GM13976 (cell line): ENCODE measurements around the gene TCFL5.

Source experiments
- DNase-seq: peaks from one replicate; pipeline ENCODE4 v3.0.0; 2012; ENCODE audit warnings: low spot score
- in situ Hi-C: fragments of 300-500 bp; cut with MboI; formaldehyde crosslinking; loops from one replicate; pipeline ENCODE4 v1.12.0; 2022; ENCODE audit warnings: low sequenced_read_pairs, mixed read lengths, inconsistent platforms; ENCODE audit not compliant: unreplicated experiment
- TF ChIP-seq, protein P1 (sequence below): IDR thresholded peaks from 2 replicates; pipeline ENCODE4 v1.5.1; 2012; ENCODE audit warnings: borderline replicate concordance, mild to moderate bottlenecking; ENCODE audit not compliant: insufficient read depth; ENCODE audit errors: extremely low read depth, missing control alignments, control extremely low read depth

Gene TCFL5

DNA sequence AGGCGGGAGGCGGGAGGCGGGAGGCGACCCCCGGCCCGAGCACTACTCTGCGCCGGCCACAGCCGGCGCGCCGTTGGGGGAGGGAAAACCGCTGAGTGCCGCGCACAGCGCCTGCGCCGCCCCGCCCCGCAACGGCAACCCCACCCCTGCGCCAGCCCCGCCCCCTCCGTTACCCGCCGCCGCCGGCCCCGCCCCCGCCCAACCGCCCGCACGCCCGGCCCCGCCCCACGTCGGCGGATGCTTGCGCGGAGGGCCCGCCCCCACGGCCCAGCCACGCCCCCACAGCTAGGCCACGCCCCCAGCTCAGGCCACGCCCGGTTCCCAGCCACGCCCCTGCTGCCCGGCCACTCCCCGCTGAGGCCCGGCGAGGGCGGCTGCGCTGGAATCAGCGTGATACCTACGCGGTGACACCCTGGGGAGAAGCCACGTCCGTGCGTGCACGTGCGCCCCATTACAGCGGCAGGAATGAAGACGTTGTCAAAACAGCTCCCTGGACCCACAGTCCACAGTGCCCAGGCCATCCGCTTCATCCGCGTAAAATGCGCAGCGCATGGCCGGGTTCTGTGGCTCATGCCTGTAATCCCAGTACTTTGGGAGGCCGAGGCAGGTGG lies at the start of gene TCFL5:
Gene TCFL5 (minus strand): TSS at position 97 of the 611 bp plus-strand sequence. CDS start 152 bp downstream, outside the sequence.
- peak; percentile 99 for DNase-seq
- TF ChIP-seq, protein P1, sequence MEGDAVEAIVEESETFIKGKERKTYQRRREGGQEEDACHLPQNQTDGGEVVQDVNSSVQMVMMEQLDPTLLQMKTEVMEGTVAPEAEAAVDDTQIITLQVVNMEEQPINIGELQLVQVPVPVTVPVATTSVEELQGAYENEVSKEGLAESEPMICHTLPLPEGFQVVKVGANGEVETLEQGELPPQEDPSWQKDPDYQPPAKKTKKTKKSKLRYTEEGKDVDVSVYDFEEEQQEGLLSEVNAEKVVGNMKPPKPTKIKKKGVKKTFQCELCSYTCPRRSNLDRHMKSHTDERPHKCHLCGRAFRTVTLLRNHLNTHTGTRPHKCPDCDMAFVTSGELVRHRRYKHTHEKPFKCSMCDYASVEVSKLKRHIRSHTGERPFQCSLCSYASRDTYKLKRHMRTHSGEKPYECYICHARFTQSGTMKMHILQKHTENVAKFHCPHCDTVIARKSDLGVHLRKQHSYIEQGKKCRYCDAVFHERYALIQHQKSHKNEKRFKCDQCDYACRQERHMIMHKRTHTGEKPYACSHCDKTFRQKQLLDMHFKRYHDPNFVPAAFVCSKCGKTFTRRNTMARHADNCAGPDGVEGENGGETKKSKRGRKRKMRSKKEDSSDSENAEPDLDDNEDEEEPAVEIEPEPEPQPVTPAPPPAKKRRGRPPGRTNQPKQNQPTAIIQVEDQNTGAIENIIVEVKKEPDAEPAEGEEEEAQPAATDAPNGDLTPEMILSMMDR: no peak
- in situ Hi-C loops: no loop called here

DNA sequence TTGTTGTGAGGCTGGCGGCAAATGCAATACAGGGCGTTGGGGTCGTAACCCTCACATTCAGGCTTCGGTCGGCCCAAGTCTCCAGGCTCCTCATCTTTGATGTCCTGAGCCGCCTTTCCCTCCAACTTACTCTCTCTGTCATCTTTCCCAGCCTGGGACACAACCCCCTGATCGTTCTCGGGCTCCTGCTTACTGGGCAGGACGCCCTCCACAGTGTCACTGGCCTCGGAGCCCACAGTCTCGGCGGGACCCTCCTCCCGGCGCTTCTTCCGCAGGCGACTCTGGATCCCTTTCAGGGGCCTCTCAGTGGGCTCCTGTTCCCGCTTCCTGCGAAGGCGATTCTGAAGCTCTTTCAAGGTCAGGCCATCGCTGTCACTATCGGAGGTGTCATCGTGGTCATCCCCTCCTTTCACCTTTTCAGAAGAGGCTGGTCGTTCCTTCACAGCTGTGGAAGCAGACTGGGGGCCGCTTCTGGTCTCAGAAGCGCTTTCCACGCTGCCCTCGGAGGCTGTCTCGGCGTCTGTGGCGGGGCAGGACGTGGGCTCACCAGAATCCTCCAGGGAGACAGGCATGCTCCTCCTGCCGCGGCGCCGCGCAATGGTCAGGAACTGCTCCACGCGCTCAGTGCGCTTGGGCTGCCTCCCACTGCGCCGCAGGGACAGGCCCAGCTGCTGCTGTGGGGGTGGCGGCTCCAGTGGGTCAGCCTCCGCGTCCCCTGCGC lies 49.3 kb upstream of the TCFL5 start:
- TF ChIP-seq, protein P1: no peak
- in situ Hi-C loops: no loop called here
- no peak for DNase-seq

DNA sequence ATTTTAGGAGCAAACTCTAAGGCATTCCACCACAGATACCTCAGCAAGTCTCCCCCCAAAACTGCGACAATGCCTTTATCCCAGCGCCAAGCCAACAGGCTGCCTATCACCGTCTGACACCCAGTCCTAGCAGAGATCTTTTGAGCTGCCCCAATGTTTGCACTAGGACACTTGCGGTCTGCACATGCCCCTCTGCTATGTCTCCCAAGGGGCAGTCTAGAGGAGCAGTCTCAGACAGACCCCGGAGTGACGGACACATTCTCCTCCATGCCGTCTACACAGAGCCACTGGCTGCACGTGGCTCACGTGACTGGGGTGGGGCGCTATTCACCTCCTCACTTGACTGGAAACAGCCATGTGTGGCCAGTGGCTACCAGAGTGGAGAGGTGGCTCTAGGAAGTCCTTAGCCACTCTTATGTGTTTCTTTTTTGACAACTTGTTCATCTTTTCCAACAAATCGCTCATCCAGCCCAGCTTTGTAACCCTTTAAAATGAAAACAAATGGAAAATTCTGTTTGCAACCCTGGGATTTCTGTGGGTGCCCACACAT lies 48.7 kb upstream of the TCFL5 start:
- no peak for DNase-seq
- TF ChIP-seq, protein P1: no peak
- in situ Hi-C loops: no loop called here

DNA sequence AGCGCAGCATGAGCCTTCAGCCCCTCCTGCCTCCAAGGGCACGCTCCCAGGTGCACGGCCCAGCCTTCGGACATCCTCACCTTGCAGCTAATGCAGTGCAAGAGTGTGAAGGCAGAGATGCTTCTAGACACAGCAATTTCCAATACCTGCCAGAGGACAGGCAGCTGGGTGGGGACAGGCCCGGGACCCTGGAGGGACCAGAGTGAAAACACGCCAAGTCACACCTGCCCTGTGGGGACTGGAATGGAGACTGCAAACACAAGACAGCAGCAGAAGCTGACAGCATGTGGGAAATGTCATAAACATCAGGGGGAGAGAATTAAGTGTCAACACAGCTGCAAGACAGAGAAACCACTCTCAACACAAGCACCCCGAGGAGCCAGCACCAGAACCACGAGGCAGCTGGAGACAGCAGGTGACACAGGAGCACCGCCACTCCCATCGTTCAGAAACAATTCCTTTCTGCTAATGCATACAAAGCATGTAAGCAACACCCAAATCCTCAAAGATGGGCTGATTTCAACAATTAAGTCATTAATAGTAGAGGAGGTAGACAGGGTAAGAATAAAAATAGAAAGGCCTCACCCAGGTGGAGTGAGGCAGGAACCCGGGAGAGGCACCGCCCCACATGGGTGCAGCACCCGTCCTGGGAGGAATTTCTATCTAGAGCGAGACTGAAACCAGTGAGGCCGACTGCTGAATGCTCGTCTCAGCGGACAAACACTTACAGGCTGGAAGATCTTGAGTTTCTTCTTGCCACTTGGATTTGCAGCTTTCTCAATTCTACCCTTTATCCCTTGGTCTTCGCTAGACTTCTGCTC lies 47.6 kb upstream of the TCFL5 start:
- TF ChIP-seq, protein P1: no peak
- in situ Hi-C loops: no loop called here
- no peak for DNase-seq

DNA sequence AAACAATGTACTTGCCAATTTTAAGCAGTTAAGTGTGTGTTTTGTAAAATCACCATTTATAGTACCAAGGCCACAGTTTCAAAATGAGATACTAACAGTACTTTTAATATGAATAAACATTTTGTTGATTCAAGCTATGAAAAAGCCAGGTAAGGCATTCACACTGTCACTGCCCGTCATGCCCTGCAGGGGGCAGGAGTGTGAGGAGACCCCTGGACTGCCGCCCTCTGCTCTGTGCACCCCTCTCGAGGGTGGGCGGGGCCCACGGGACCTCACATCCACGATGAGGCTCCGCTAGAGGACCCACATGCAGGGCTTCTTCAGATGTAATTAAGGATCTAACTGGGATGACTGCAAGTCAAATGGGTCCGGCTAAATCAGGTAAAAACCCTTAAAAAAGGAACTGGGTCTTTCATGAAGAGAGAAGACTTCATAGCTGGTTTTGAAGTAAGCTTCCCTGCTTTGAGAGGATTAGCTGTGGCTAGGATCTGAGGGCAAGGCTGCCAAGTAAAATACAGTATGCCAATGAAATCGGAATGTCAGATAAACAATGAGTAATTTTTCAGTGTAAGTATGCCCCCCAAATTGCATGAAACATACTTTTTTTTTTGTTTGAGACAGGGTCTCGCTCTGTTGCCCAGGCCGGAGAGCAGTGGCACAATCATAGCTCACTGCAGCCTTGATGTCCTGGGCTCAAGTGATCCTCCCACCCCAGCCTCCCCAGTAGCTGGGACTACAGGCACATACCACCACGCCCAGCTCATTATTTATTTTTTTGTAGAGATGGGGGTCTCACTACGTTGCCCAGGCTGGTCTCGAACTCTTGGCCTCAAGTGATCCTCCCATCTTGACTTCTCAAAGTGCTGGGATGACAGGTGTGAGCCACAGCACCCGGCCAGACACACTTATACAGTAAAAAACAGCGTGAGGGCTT lies 46.0 kb upstream of the TCFL5 start:
- TF ChIP-seq, protein P1: peak; percentile 45
- in situ Hi-C loops: no loop called here
- DNase-seq: no peak
